Activated CD8-positive, alpha-beta memory T cell treated with anti-CD3 and anti-CD28 coated beads for 36 hours (primary cell): ENCODE measurements around the gene SPIN2B. TPM values are rescaled to one million over a fixed set of nuclear protein-coding genes. Genes with fewer than 3 reads are reported as not detected.
"Not testable (repeated sequence)": the region's sequence is repeated elsewhere in the genome, so short reads cannot be mapped to it uniquely, and the experiment has no call there.

Experiments used
- CTCF ChIA-PET: fragments of 350-600 bp; sonication (Branson Sonifier 250); formaldehyde crosslinking; loops from one replicate; lab custom pipeline; 2021; ENCODE audit warnings: antibody characterized with exemption; lab: Charles Lee
- POLR2A ChIA-PET: fragments of 350-600 bp; sonication (Branson Sonifier 250); formaldehyde crosslinking; loops from one replicate; lab custom pipeline; 2021; ENCODE audit warnings: antibody characterized with exemption; lab: Charles Lee
- total RNA-seq, 2 experiments: library from RNA; stranded (reverse); gene quantifications; one replicate each; pipeline ENCODE4 v1.2.3, GENCODE V29; 2021

SPIN2B gene
- total RNA-seq, 2 experiments from 2014 or later = 6.7 to 8.2 TPM

GRCh38 chrX:57102918-57103317, 18.4 kb downstream of the SPIN2B start:
- POLR2A ChIA-PET, CTCF ChIA-PET: not testable (repeated sequence)

GRCh38 chrX:57083143-57083542, 38.2 kb downstream of the SPIN2B start:
- CTCF ChIA-PET = no interaction called here
- POLR2A ChIA-PET = no interaction called here

GRCh38 chrX:57074458-57074857, 46.9 kb downstream of the SPIN2B start:
- POLR2A ChIA-PET = no interaction called here
- CTCF ChIA-PET = no interaction called here

- CTCF ChIA-PET = no interaction called here
- POLR2A ChIA-PET = no interaction called here
Observed at GRCh38 chrX:57070185-57070984, 51.0 kb downstream of the SPIN2B start.

Other genes starting within 250 kb of the SPIN2B start
- 1 to 10 TPM; 7.5 to 7.6 TPM for gene SPIN3, start 126.0 kb downstream of the SPIN2B start, total RNA-seq
- under 1 TPM; 0.34 to 0.44 TPM for gene SPIN2A, start 15.8 kb upstream of the SPIN2B start, total RNA-seq
- gene FAAH2, start 165.2 kb upstream of the SPIN2B start, total RNA-seq = 1 to 10 TPM; 1.1 to 1.4 TPM